Measurements from ENCODE around the gene GFAP.

GRCh38 chr17:44931376-44931775, 16.1 kb upstream of the GFAP start:
- no peak for TF ChIP-seq ZNF274 (IDR thresholded peaks at IDR 0.05; ENCODE audit: low read depth, low read length)
- TF ChIP-seq SUZ12 (IDR thresholded peaks at IDR 0.05; ENCODE audit: extremely low read depth, insufficient read depth, insufficient read length): no peak
- TF ChIP-seq YY1 (IDR thresholded peaks at IDR 0.05; ENCODE audit: insufficient read depth, insufficient read length): no peak
